HG03159 (cell line): ENCODE results near the gene CADPS.

Source experiments
- ATAC-seq: cut with Tn5 transposase; IDR thresholded peaks from one replicate; pipeline ENCODE4 v1.9.1; 2021; ENCODE audit warnings: mild to moderate bottlenecking, moderate library complexity; ENCODE audit not compliant: unreplicated experiment

CADPS gene

GRCh38 chr3:62378921-62379320 lies 496.3 kb downstream of the CADPS start:
- no peak for ATAC-seq

- ATAC-seq = no peak
Observed at GRCh38 chr3:62378311-62378789, 496.9 kb downstream of the CADPS start.

- no peak for ATAC-seq
Observed at GRCh38 chr3:62376906-62377877, 498.0 kb downstream of the CADPS start.

- no peak for ATAC-seq
Observed at GRCh38 chr3:62376454-62376720, 498.8 kb downstream of the CADPS start.

GRCh38 chr3:62375655-62376453 lies 499.4 kb downstream of the CADPS start:
- ATAC-seq = no peak

- no peak for ATAC-seq
Observed at GRCh38 chr3:62374341-62375218, 500.6 kb downstream of the CADPS start.

- ATAC-seq = no peak
Observed at GRCh38 chr3:62373714-62374333, 501.4 kb downstream of the CADPS start.

GRCh38 chr3:62373215-62373614 lies 502.0 kb downstream of the CADPS start, which contains the start of gene FEZF2:
FEZF2 (minus strand) TSS chr3:62373550; CDS start chr3:62372868, 682 bp downstream.
- ATAC-seq = no peak

GRCh38 chr3:62372621-62373041 lies 502.6 kb downstream of the CADPS start:
- no peak for ATAC-seq

- ATAC-seq = no peak
Observed at GRCh38 chr3:62371720-62372591, 503.3 kb downstream of the CADPS start.

- ATAC-seq = no peak
Observed at GRCh38 chr3:62370858-62371719, 504.1 kb downstream of the CADPS start.

- ATAC-seq = no peak
Observed at GRCh38 chr3:62370112-62370857, 504.9 kb downstream of the CADPS start.

- ATAC-seq = no peak
Observed at GRCh38 chr3:62369476-62369743, 505.8 kb downstream of the CADPS start.

GRCh38 chr3:62368705-62369475 lies 506.3 kb downstream of the CADPS start:
- no peak for ATAC-seq

GRCh38 chr3:62368290-62368704 lies 506.9 kb downstream of the CADPS start:
- no peak for ATAC-seq

- no peak for ATAC-seq
Observed at GRCh38 chr3:62367763-62368195, 507.4 kb downstream of the CADPS start.

- no peak for ATAC-seq
Observed at GRCh38 chr3:62366126-62366484, 509.1 kb downstream of the CADPS start.
